GM12878 (cell line): Measurements from ENCODE around the gene SEPHS2. TPM values are rescaled to one million over a fixed set of nuclear protein-coding genes. Genes with fewer than 3 reads are reported as not detected.
A peak's percentile ranks its signal among the peaks of the same experiment; 100 is the strongest.

Experiments used
- ATF7 ChIP-seq: fragments of 450-650 bp; IDR thresholded peaks from 2 replicates; pipeline ENCODE4 v1.6.1; 2016; ENCODE audit warnings: low read depth, mild to moderate bottlenecking
- BHLHE40 ChIP-seq, 2 experiments: fragments of 450-650 bp in 1 of 2; IDR thresholded peaks; 2 replicates each; pipeline ENCODE4 v1.6.1; 2011 to 2017; ENCODE audit warnings: low read depth in 2 of 2, borderline replicate concordance in 1 of 2, improper control_type of control experiment in 1 of 2, low read length in 1 of 2, mild to moderate bottlenecking in 1 of 2
- DPF2 ChIP-seq: fragments of 450-650 bp; IDR thresholded peaks from 2 replicates; pipeline ENCODE4 v1.6.1; 2017; ENCODE audit warnings: mild to moderate bottlenecking
- EED ChIP-seq: sonication (generic); IDR thresholded peaks from 2 replicates; pipeline ENCODE4 v1.6.1; 2016; ENCODE audit warnings: antibody characterized with exemption, low read depth
- HCFC1 ChIP-seq: fragments of 150-350 bp; IDR thresholded peaks from 2 replicates; pipeline ENCODE4 v1.6.1; 2014; ENCODE audit warnings: low read length
- KLF5 ChIP-seq: fragments of 450-650 bp; IDR thresholded peaks from 2 replicates; pipeline ENCODE4 v1.6.1; 2014; ENCODE audit warnings: mild to moderate bottlenecking; ENCODE audit not compliant: partially characterized antibody
- MTA3 ChIP-seq: IDR thresholded peaks from 2 replicates; pipeline ENCODE4 v1.6.1; 2012; ENCODE audit warnings: low read length, inconsistent platforms, borderline replicate concordance
- MYB ChIP-seq: fragments of 150-350 bp; IDR thresholded peaks from 2 replicates; pipeline ENCODE4 v1.6.1; 2014; ENCODE audit warnings: mild to moderate bottlenecking, low read depth, low read length, borderline replicate concordance
- RCOR1 ChIP-seq: conservative IDR thresholded peaks from 2 replicates; pipeline ENCODE4 v1.6.1; 2012; ENCODE audit warnings: low read depth, low read length, improper control_type of control experiment
- SIX5 ChIP-seq: IDR thresholded peaks from 2 replicates; pipeline ENCODE4 v1.6.1; 2011; ENCODE audit warnings: mild to moderate bottlenecking, low read depth, low read length, moderate library complexity; ENCODE audit not compliant: severe bottlenecking
- TCF12 ChIP-seq: IDR thresholded peaks from 2 replicates; pipeline ENCODE4 v1.6.1; 2011; ENCODE audit warnings: low read depth, mild to moderate bottlenecking, low read length
- ZBTB4 ChIP-seq: fragments of 450-650 bp; formaldehyde crosslinking; IDR thresholded peaks from 2 replicates; pipeline ENCODE4 v1.4.0; 2022; ENCODE audit warnings: mild to moderate bottlenecking, moderate library complexity
- ZNF592 ChIP-seq: fragments of 450-650 bp; IDR thresholded peaks from 2 replicates; pipeline ENCODE4 v1.6.1; 2017; ENCODE audit warnings: mild to moderate bottlenecking, moderate library complexity
- ZSCAN29 ChIP-seq: fragments of 450-650 bp; IDR thresholded peaks from 2 replicates; pipeline ENCODE4 v1.6.1; 2017; ENCODE audit warnings: mild to moderate bottlenecking, moderate library complexity
- polyA plus RNA-seq, 11 experiments: library from polyadenylated mRNA; depleted of rRNA in 4 of 11; unstranded in 6 of 11; stranded (reverse) in 5 of 11; fragments of >200 nt; fragmentation: Nextera tagmentation in 4 of 11; fragmentation: Illumina TruSeq in 1 of 11; extraction: Ambion mirVana in 4 of 11; extraction: Trizol in 1 of 11; gene quantifications; 1 replicate in 1 of 11; 2 replicates in 10 of 11; pipeline versions ENCODE4 v1.2.1 to v1.2.3, GENCODE V29; 2011 to 2016; ENCODE audit warnings: inconsistent platforms in 2 of 11, missing spikeins in 2 of 11, low read depth in 1 of 11
- total RNA-seq, 4 experiments: library from RNA; depleted of rRNA in 3 of 4; stranded (reverse); fragments of >200 nt in 3 of 4; fragmentation: Illumina TruSeq in 1 of 4; extraction: Trizol in 1 of 4; gene quantifications; 2 replicates each; pipeline versions ENCODE4 v1.2.1 to v1.2.3, GENCODE V29; 2013 to 2021
- TF ChIP-seq, protein P1 (sequence below): fragments of 450-650 bp; IDR thresholded peaks from 2 replicates; pipeline ENCODE4 v1.6.1; 2018; ENCODE audit warnings: borderline replicate concordance, mild to moderate bottlenecking; ENCODE audit not compliant: partially characterized antibody
- TF ChIP-seq, protein P2 (sequence below): fragments of 450-650 bp; formaldehyde crosslinking; IDR thresholded peaks from 2 replicates; pipeline ENCODE4 v1.5.0; 2022; ENCODE audit warnings: mild to moderate bottlenecking, missing genetic modification characterization

SEPHS2 gene
- total and polyA plus RNA-seq, 10 of the 15 experiments (the other 5 are each of a cell fraction or from before 2014, with no cell fraction given), result 21.6 to 99.8 (median 72.9) TPM

- TF ChIP-seq BHLHE40 (IDR thresholded peaks at IDR 0.05; ENCODE audit: borderline replicate concordance in 1 of 2, low read depth in 2 of 2, low read length in 1 of 2), result peak; percentile 88 to 90
- peak; percentile 35 for TF ChIP-seq KLF5
- TF ChIP-seq EED, result no peak; the same call in 1 of the 2 replicates
- TF ChIP-seq MTA3, result 0 out of 2 replicates have a peak, but pooled peaks have one; percentile 70
- TF ChIP-seq RCOR1, result no peak
- TF ChIP-seq, protein P1, sequence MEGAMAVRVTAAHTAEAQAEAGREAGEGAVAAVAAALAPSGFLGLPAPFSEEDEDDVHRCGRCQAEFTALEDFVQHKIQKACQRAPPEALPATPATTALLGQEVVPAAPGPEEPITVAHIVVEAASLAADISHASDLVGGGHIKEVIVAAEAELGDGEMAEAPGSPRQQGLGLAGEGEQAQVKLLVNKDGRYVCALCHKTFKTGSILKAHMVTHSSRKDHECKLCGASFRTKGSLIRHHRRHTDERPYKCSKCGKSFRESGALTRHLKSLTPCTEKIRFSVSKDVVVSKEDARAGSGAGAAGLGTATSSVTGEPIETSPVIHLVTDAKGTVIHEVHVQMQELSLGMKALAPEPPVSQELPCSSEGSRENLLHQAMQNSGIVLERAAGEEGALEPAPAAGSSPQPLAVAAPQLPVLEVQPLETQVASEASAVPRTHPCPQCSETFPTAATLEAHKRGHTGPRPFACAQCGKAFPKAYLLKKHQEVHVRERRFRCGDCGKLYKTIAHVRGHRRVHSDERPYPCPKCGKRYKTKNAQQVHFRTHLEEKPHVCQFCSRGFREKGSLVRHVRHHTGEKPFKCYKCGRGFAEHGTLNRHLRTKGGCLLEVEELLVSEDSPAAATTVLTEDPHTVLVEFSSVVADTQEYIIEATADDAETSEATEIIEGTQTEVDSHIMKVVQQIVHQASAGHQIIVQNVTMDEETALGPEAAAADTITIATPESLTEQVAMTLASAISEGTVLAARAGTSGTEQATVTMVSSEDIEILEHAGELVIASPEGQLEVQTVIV, result no peak
- TF ChIP-seq ATF7, result no peak; the same call in 1 of the 2 replicates
- peak; percentile 95 for TF ChIP-seq DPF2
- TF ChIP-seq HCFC1, result 0 out of 2 replicates have a peak, but pooled peaks have one; percentile 4
- no peak for TF ChIP-seq TCF12
- no peak for TF ChIP-seq ZSCAN29
- TF ChIP-seq ZBTB4 (CRISPR knock-in tag), result no peak
- TF ChIP-seq ZNF592, result no peak
- no peak for TF ChIP-seq MYB
- TF ChIP-seq, protein P2, sequence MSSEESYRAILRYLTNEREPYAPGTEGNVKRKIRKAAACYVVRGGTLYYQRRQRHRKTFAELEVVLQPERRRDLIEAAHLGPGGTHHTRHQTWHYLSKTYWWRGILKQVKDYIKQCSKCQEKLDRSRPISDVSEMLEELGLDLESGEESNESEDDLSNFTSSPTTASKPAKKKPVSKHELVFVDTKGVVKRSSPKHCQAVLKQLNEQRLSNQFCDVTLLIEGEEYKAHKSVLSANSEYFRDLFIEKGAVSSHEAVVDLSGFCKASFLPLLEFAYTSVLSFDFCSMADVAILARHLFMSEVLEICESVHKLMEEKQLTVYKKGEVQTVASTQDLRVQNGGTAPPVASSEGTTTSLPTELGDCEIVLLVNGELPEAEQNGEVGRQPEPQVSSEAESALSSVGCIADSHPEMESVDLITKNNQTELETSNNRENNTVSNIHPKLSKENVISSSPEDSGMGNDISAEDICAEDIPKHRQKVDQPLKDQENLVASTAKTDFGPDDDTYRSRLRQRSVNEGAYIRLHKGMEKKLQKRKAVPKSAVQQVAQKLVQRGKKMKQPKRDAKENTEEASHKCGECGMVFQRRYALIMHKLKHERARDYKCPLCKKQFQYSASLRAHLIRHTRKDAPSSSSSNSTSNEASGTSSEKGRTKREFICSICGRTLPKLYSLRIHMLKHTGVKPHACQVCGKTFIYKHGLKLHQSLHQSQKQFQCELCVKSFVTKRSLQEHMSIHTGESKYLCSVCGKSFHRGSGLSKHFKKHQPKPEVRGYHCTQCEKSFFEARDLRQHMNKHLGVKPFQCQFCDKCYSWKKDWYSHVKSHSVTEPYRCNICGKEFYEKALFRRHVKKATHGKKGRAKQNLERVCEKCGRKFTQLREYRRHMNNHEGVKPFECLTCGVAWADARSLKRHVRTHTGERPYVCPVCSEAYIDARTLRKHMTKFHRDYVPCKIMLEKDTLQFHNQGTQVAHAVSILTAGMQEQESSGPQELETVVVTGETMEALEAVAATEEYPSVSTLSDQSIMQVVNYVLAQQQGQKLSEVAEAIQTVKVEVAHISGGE (CRISPR knock-in tag), result no peak
- TF ChIP-seq SIX5, result no peak
These were observed at the start of gene SEPHS2 (continued) for GRCh38 chr16:30445408-30446202.
